ENCODE results near the gene TACR2. TPM values are rescaled to one million over a fixed set of nuclear protein-coding genes. Genes with fewer than 3 reads are reported as not detected.

Gene TACR2
- total and polyA plus RNA-seq, 2 experiments from 2014 or later, result not detected

GRCh38 chr10:69410487-69410886 is 6.2 kb downstream of the TACR2 start:
- Histone ChIP-seq H3F3A (replicated peaks; ENCODE audit: low read depth) (no peaks in the 10 kb centered on the region; the same call in 1 of the 2 replicates), H2AFZ (no peak overlapping the region), H4K20me1 (replicated peaks; ENCODE audit: insufficient read depth) (no peaks in the 10 kb centered on the region), H3K9me2 (ENCODE audit: insufficient read depth) (no peaks in the 10 kb centered on the region), H3K36me3 (ENCODE audit: insufficient read depth) (no peaks in the 10 kb centered on the region), H3K27me3 (ENCODE audit: insufficient read depth) (peaks cover 4% of the 10 kb centered on the region; the same call in 1 of the 2 replicates), H3K79me2 (replicated peaks; ENCODE audit: insufficient read depth) (no peaks in the 10 kb centered on the region), H3K27ac (ENCODE audit: low read depth) (no peak overlapping the region), H3K4me3 (no peak overlapping the region), H3K4me2 (no peak overlapping the region), H3K4me1 (ENCODE audit: insufficient read depth) (peaks cover 23% of the 10 kb centered on the region; the same call in 1 of the 2 replicates)
- Mint-ChIP-seq H3K27ac (no peak overlapping the region), H3K4me1 (peaks cover 31% of the 10 kb centered on the region), H3K36me3 (ENCODE audit: low read depth) (no peaks in the 10 kb centered on the region), H3K4me3 (no peak overlapping the region), H3K9me3 (no peaks in the 10 kb centered on the region; the same call in 2 of the 3 replicates), H3K27me3 (ENCODE audit: insufficient read depth, low read depth, poor library complexity) (peaks cover 20% of the 10 kb centered on the region)
- DNase-seq (ENCODE audit: low spot score), result no peak
- no peak for ATAC-seq
- TF ChIP-seq EZH2 (IDR thresholded peaks at IDR 0.05; ENCODE audit: low read depth, unreplicated experiment) (no peak), EZH2phosphoT487 (IDR thresholded peaks at IDR 0.05; ENCODE audit: unreplicated experiment) (no peak), ETS1 (IDR thresholded peaks at IDR 0.05) (no peak), ZNF331 (CRISPR knock-in tag; IDR thresholded peaks at IDR 0.05; ENCODE audit: low read depth) (no peak), ZNF462 (CRISPR knock-in tag; IDR thresholded peaks at IDR 0.05) (no peak), JUNB (IDR thresholded peaks at IDR 0.05; ENCODE audit: unreplicated experiment) (no peak), POLR2AphosphoS5 (IDR thresholded peaks at IDR 0.05; ENCODE audit: low read depth) (no peak), CTCF (conservative IDR thresholded peaks at IDR 0.05; ENCODE audit: low read depth in 2 of 2) (no peak), CREB1 (CRISPR knock-in tag; IDR thresholded peaks at IDR 0.05; ENCODE audit: low read depth) (no peak), ZNF114 (CRISPR knock-in tag; IDR thresholded peaks at IDR 0.05) (no peak), NANOG (IDR thresholded peaks at IDR 0.05; ENCODE audit: borderline replicate concordance) (no peak), REST (IDR thresholded peaks at IDR 0.05; ENCODE audit: unreplicated experiment) (no peak), STAT1 (IDR thresholded peaks at IDR 0.05; ENCODE audit: unreplicated experiment) (no peak)

All from GM23338 (cell line).